Natural killer cell treated with Interleukin-12 subunit alpha and Interleukin-12 subunit beta and Interleukin-15 and Interleukin-18, amount 100 ng/mL, for 72 hours (primary cell): ENCODE data around the gene LGR4. TPM values are rescaled to one million over a fixed set of nuclear protein-coding genes. Genes with fewer than 3 reads are reported as not detected.

Experiments used
- ATAC-seq, 2 donors: fragments of 150-1000 bp; cut with Tn5 transposase in 1 of 2; sonication (Bioruptor Pico), chemical (Tn5 transposase) in 1 of 2; 2 replicates each; pipeline ENCODE4 v1.10.0; 2021
- DNase-seq: peaks from one replicate; pipeline ENCODE4 v3.0.0; 2022; ENCODE audit warnings: low spot score
- H3K27ac Mint-ChIP-seq, 2 donors: 1 replicate in 1 of 2; 2 replicates in 1 of 2; pipeline ENCODE4 v1.8.0; 2022; ENCODE audit warnings: mixed read lengths in 2 of 2, mild to moderate bottlenecking in 1 of 2, moderate library complexity in 1 of 2
- H3K27me3 Mint-ChIP-seq, 2 donors: 1 replicate in 1 of 2; 2 replicates in 1 of 2; pipeline ENCODE4 v1.8.0; 2022; ENCODE audit warnings: mixed read lengths in 2 of 2
- H3K36me3 Mint-ChIP-seq: one replicate; pipeline ENCODE4 v1.8.0; 2022; ENCODE audit warnings: mixed read lengths
- H3K4me1 Mint-ChIP-seq, 2 donors: 1 replicate in 1 of 2; 2 replicates in 1 of 2; pipeline ENCODE4 v1.8.0; 2022; ENCODE audit warnings: low read depth in 2 of 2, mixed read lengths in 2 of 2, mild to moderate bottlenecking in 1 of 2
- H3K4me3 Mint-ChIP-seq: one replicate; pipeline ENCODE4 v1.8.0; 2022; ENCODE audit warnings: mixed read lengths
- H3K9me3 Mint-ChIP-seq: 2 replicates; pipeline ENCODE4 v1.8.0; 2022; ENCODE audit warnings: mixed read lengths
- total RNA-seq, 2 donors: library from RNA; stranded (reverse); gene quantifications; one replicate each; pipeline ENCODE4 v1.2.3, GENCODE V29; 2022

Gene LGR4
- total RNA-seq, 2 donors from 2014 or later = 0.05 TPM; not detected in 1

GRCh38 chr11:27443227-27443626 lies 29.4 kb downstream of the LGR4 start:
- ATAC-seq (no peak), DNase-seq (no peak)
- Mint-ChIP-seq H3K36me3 (no peaks in the 10 kb centered on the region), H3K4me1 (no peaks in the 10 kb centered on the region), H3K27me3 (peaks cover 9 to 15% of the 10 kb centered on the region in 2 donors), H3K9me3 (peaks cover 5% of the 10 kb centered on the region), H3K27ac (no peak overlapping the region), H3K4me3 (no peak overlapping the region)

- H3K4me1 Mint-ChIP-seq = no peaks in the 10 kb centered on the region
- H3K9me3 Mint-ChIP-seq = peaks cover 5% of the 10 kb centered on the region
- no peak overlapping the region for H3K4me3 Mint-ChIP-seq
- ATAC-seq (no peak), DNase-seq (no peak)
- no peak overlapping the region for H3K27ac Mint-ChIP-seq
- peaks cover 9 to 15% of the 10 kb centered on the region in 2 donors for H3K27me3 Mint-ChIP-seq
- no peaks in the 10 kb centered on the region for H3K36me3 Mint-ChIP-seq
These were observed 32.5 kb downstream of the LGR4 start for GRCh38 chr11:27440090-27440489.

- H3K4me3 Mint-ChIP-seq = no peak overlapping the region
- ATAC-seq (no peak), DNase-seq (no peak)
- H3K27ac Mint-ChIP-seq = no peak overlapping the region
- H3K27me3 Mint-ChIP-seq = peaks cover 9 to 24% of the 10 kb centered on the region in 2 donors
- no peaks in the 10 kb centered on the region for H3K36me3 Mint-ChIP-seq
- no peaks in the 10 kb centered on the region for H3K4me1 Mint-ChIP-seq
- H3K9me3 Mint-ChIP-seq = peaks cover 5% of the 10 kb centered on the region
These were observed 34.0 kb downstream of the LGR4 start for GRCh38 chr11:27438595-27438981.

- DNase-seq = no peak
- Mint-ChIP-seq H3K27me3 (peaks cover 9 to 26% of the 10 kb centered on the region in 2 donors), H3K9me3 (peaks cover 5% of the 10 kb centered on the region), H3K27ac (no peak overlapping the region), H3K36me3 (no peaks in the 10 kb centered on the region), H3K4me1 (no peaks in the 10 kb centered on the region), H3K4me3 (no peak overlapping the region)
- no peak for ATAC-seq
These were observed 34.6 kb downstream of the LGR4 start for GRCh38 chr11:27437829-27438594.

- DNase-seq (no peak), ATAC-seq (no peak)
- H3K9me3 Mint-ChIP-seq = peaks cover 3% of the 10 kb centered on the region
- H3K4me1 Mint-ChIP-seq = no peaks in the 10 kb centered on the region
- H3K27me3 Mint-ChIP-seq = peaks cover 8 to 19% of the 10 kb centered on the region in 2 donors
- H3K4me3 Mint-ChIP-seq = no peak overlapping the region
- H3K36me3 Mint-ChIP-seq = no peaks in the 10 kb centered on the region
- H3K27ac Mint-ChIP-seq = no peak overlapping the region
These were observed 35.7 kb downstream of the LGR4 start for GRCh38 chr11:27436916-27437315.

- ATAC-seq = no peak
- Mint-ChIP-seq H3K36me3 (no peaks in the 10 kb centered on the region), H3K27ac (no peak overlapping the region), H3K4me3 (no peak overlapping the region), H3K4me1 (no peaks in the 10 kb centered on the region), H3K9me3 (no peaks in the 10 kb centered on the region), H3K27me3 (peaks cover 0 to 11% of the 10 kb centered on the region in 2 donors)
- no peak for DNase-seq
These were observed 38.8 kb downstream of the LGR4 start for GRCh38 chr11:27433742-27434141.

- no peak for ATAC-seq
- Mint-ChIP-seq H3K27ac (no peak overlapping the region), H3K36me3 (no peaks in the 10 kb centered on the region), H3K27me3 (peaks cover 0 to 11% of the 10 kb centered on the region in 2 donors), H3K9me3 (no peaks in the 10 kb centered on the region), H3K4me1 (no peaks in the 10 kb centered on the region), H3K4me3 (no peak overlapping the region)
- no peak for DNase-seq
These were observed 40.8 kb downstream of the LGR4 start for GRCh38 chr11:27431808-27432207.

GRCh38 chr11:27429761-27430393 lies 42.7 kb downstream of the LGR4 start:
- peaks cover 0 to 18% of the 10 kb centered on the region in 2 donors for H3K27me3 Mint-ChIP-seq
- no peak overlapping the region for H3K4me3 Mint-ChIP-seq
- no peak for DNase-seq
- H3K4me1 Mint-ChIP-seq = no peaks in the 10 kb centered on the region
- no peak for ATAC-seq
- H3K27ac Mint-ChIP-seq = no peak overlapping the region
- H3K9me3 Mint-ChIP-seq = no peaks in the 10 kb centered on the region
- H3K36me3 Mint-ChIP-seq = no peaks in the 10 kb centered on the region

- Mint-ChIP-seq H3K27me3 (peaks cover 3 to 15% of the 10 kb centered on the region in 2 donors), H3K4me1 (no peaks in the 10 kb centered on the region), H3K27ac (no peak overlapping the region), H3K4me3 (no peak overlapping the region), H3K9me3 (no peaks in the 10 kb centered on the region), H3K36me3 (no peaks in the 10 kb centered on the region)
- DNase-seq (no peak), ATAC-seq (no peak)
These were observed 45.2 kb downstream of the LGR4 start for GRCh38 chr11:27427183-27427980.

GRCh38 chr11:27425814-27426213 lies 46.8 kb downstream of the LGR4 start:
- Mint-ChIP-seq H3K9me3 (no peaks in the 10 kb centered on the region), H3K27me3 (peaks cover 3 to 15% of the 10 kb centered on the region in 2 donors), H3K27ac (no peak overlapping the region), H3K4me1 (no peaks in the 10 kb centered on the region), H3K36me3 (no peaks in the 10 kb centered on the region), H3K4me3 (no peak overlapping the region)
- ATAC-seq = no peak
- DNase-seq = no peak

- no peaks in the 10 kb centered on the region for H3K9me3 Mint-ChIP-seq
- ATAC-seq = no peak
- no peaks in the 10 kb centered on the region for H3K4me1 Mint-ChIP-seq
- H3K27me3 Mint-ChIP-seq = peaks cover 3 to 15% of the 10 kb centered on the region in 2 donors
- no peak for DNase-seq
- no peak overlapping the region for H3K27ac Mint-ChIP-seq
- no peaks in the 10 kb centered on the region for H3K36me3 Mint-ChIP-seq
- H3K4me3 Mint-ChIP-seq = no peak overlapping the region
These were observed 49.5 kb downstream of the LGR4 start for GRCh38 chr11:27423125-27423524.

GRCh38 chr11:27421819-27422494 lies 50.6 kb downstream of the LGR4 start:
- DNase-seq (no peak), ATAC-seq (no peak)
- Mint-ChIP-seq H3K9me3 (no peaks in the 10 kb centered on the region), H3K27me3 (peaks cover 3 to 15% of the 10 kb centered on the region in 2 donors), H3K4me1 (no peaks in the 10 kb centered on the region), H3K27ac (no peak overlapping the region), H3K4me3 (no peak overlapping the region), H3K36me3 (no peaks in the 10 kb centered on the region)

- H3K9me3 Mint-ChIP-seq = no peaks in the 10 kb centered on the region
- no peak for ATAC-seq
- no peak overlapping the region for H3K4me3 Mint-ChIP-seq
- H3K4me1 Mint-ChIP-seq = no peaks in the 10 kb centered on the region
- H3K27me3 Mint-ChIP-seq = peaks cover 3 to 12% of the 10 kb centered on the region in 2 donors
- no peaks in the 10 kb centered on the region for H3K36me3 Mint-ChIP-seq
- no peak for DNase-seq
- H3K27ac Mint-ChIP-seq = no peak overlapping the region
These were observed 51.6 kb downstream of the LGR4 start for GRCh38 chr11:27420722-27421572.
